NB4 (cell line): ENCODE measurements around the gene TNNC1.

ENCODE experiments used
- DNase-seq: peaks from one replicate; pipeline ENCODE4 v3.0.0; 2010; ENCODE audit warnings: low read depth
- H3K4me3 ChIP-seq: one replicate; pipeline ENCODE4 v1.5.1; 2011; ENCODE audit warnings: mild to moderate bottlenecking, low read depth, low read length, moderate library complexity
- CTCF ChIP-seq: IDR thresholded peaks from one replicate; pipeline ENCODE4 v1.5.1; 2012; ENCODE audit warnings: low read depth, low read length
- MAX ChIP-seq: IDR thresholded peaks from 2 replicates; pipeline ENCODE4 v1.6.1; 2011; ENCODE audit warnings: low read depth, low read length
- MYC ChIP-seq: IDR thresholded peaks from 2 replicates; pipeline ENCODE4 v1.6.1; 2011; ENCODE audit warnings: low read depth, low read length
- POLR2A ChIP-seq: IDR thresholded peaks from 2 replicates; pipeline ENCODE4 v1.6.1; 2011; ENCODE audit warnings: mild to moderate bottlenecking; ENCODE audit not compliant: insufficient read length; ENCODE audit errors: extremely low read depth

TNNC1 gene

GRCh38 chr3:52444860-52445793 is 8.7 kb downstream of the TNNC1 start, which contains the start of gene SEMA3G:
TSS of gene SEMA3G (minus strand) at chr3:52445103. CDS start at chr3:52445027, 76 bp downstream.
- peak; percentile 85 for DNase-seq
- TF ChIP-seq POLR2A (peak; percentile 80), MAX (0 out of 2 replicates have a peak, but pooled peaks have one; percentile 10), MYC (no peak), CTCF (peak; percentile 41)
- peak within 1 kb of the TSS; percentile 56 for H3K4me3 ChIP-seq

GRCh38 chr3:52443791-52444687 is 9.8 kb downstream of the TNNC1 start:
- peak; percentile 34 for DNase-seq
- TF ChIP-seq POLR2A (no peak), CTCF (no peak), MYC (no peak), MAX (no peak)
- peak overlapping the region; percentile 56 for H3K4me3 ChIP-seq

GRCh38 chr3:52443268-52443610 is 10.6 kb downstream of the TNNC1 start:
- TF ChIP-seq CTCF, result no peak
- no peak for TF ChIP-seq MYC
- no peak for TF ChIP-seq MAX
- TF ChIP-seq POLR2A, result no peak
- no peak for DNase-seq
- H3K4me3 ChIP-seq, result no peak overlapping the region

- no peak for TF ChIP-seq MYC
- TF ChIP-seq POLR2A, result no peak
- no peak for TF ChIP-seq CTCF
- TF ChIP-seq MAX, result no peak
- H3K4me3 ChIP-seq, result no peak overlapping the region
- no peak for DNase-seq
Measured at GRCh38 chr3:52442409-52443267, 11.2 kb downstream of the TNNC1 start.
